Head of caudate nucleus (tissue), 42 donors: ENCODE data around the gene ARL10.

Experiments
- DNase-seq, 42 donors: peaks; one replicate each; pipeline versions ENCODE4 v3.0.0 to v3.0.0-alpha.2; 2020 to 2021; ENCODE audit warnings: mixed read lengths in 7 of 42
- intact Hi-C: fragments of 100-400 bp; cut with DNase I; formaldehyde crosslinking; loops from one replicate; pipeline ENCODE4 v1.15.0; 2022

Gene ARL10

DNA sequence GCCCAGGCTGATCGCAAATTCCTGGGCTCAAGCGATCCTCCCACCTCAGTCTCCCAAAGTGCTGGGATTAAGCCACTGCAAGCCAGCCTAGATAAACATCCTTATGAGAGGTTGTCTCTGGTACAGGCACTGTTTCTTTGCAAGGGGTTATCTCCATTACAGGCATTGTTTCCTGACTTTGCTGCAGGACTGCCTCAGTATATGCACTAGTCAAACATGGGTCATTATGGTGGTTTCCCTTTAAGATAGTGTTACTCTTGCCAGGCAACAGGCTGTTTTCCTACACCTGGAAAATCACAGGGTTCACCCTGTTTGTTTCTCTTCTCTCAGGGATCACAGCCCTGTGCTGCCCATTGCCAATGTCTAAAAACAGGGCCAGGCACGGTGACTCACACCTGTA lies 58.9 kb downstream of the ARL10 start:
- intact Hi-C loops = no loop called here
- DNase-seq = no peak

GRCh38 chr5:176425138-176425537 lies 59.9 kb downstream of the ARL10 start:
- intact Hi-C loops = no loop called here
- DNase-seq = no peak

DNA sequence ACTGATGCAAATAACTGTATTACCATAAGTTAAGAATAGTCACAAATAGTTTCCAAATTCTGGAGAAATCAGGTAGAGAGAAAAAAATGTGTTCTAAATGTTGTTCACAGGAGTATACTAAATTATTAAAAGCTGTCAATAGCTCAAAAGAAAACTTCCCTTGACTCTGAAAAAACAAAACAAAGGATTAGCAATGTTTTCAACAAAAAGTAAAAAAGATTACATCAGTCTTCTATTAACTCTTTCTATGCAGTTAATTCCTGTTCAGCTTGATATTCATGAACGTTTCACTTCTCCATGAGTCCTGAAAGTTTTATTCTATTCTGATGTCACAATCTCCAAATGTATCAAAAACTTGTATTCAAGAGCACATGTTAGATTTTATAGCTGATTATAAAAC lies 60.5 kb downstream of the ARL10 start:
- no peak for DNase-seq
- intact Hi-C loops = no loop called here

DNA sequence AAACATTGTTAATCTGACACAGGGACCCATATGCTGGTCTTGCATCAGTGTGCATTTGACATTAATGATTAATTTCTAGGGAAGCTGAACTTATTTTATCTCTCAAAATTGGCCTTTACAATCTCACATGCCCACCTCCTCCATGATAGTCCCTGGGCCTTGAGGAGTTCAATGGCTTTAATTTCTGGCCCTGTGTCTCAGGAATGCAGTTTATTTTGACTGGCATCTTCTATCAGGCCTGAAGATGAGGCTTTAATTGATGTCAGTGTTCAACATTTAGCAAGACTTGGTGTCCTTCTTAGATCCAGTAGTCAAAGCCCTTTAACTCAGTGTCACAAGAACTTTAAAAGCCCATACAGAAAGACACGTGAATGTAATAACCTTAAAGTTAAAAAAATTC lies 61.6 kb downstream of the ARL10 start:
- intact Hi-C loops = no loop called here

GRCh38 chr5:176427971-176428370 lies 62.7 kb downstream of the ARL10 start:
- intact Hi-C loops = no loop called here
- DNase-seq = no peak

More for the DNA sequence above, 61.6 kb downstream of the ARL10 start:
- DNase-seq = no peak

- intact Hi-C loops = no loop called here
- DNase-seq = no peak
Measured at GRCh38 chr5:176429972-176430371, 64.7 kb downstream of the ARL10 start.
